ENCODE data around the gene MC1R.
"Not testable (repeated sequence)": the region's sequence is repeated elsewhere in the genome, so short reads cannot be mapped to it uniquely, and the experiment has no call there.

MC1R gene

DNA sequence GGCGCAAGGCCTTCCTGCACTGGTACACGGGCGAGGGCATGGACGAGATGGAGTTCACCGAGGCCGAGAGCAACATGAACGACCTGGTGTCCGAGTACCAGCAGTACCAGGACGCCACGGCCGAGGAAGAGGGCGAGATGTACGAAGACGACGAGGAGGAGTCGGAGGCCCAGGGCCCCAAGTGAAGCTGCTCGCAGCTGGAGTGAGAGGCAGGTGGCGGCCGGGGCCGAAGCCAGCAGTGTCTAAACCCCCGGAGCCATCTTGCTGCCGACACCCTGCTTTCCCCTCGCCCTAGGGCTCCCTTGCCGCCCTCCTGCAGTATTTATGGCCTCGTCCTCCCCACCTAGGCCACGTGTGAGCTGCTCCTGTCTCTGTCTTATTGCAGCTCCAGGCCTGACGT, 17.0 kb downstream of the MC1R start:
- DNase-seq: not testable (repeated sequence)

DNA sequence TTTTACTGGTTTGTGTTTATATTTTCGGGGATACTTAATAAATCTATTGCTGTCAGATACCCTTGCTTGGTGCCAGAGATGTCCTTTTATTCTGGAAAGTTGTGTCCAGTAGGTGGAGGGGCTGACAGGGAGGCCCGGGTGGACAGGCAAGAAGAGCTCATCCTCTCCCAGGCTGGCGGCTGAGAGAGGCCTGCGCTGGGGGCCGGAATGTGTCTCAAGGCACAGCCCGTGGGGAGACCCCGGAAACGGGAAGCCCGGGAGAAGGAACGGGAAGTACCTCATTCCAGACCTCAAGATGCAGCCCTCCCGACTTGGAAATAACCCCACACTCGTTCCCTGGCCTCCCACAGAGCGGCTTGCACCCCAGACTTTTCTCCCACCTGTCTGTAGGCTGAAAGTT, 17.4 kb downstream of the MC1R start:
- no peak for DNase-seq

GRCh38 chr16:89936508-89936907, 17.8 kb downstream of the MC1R start:
- no peak for DNase-seq

GRCh38 chr16:89936981-89937380, 18.3 kb downstream of the MC1R start:
- no peak for DNase-seq

DNA sequence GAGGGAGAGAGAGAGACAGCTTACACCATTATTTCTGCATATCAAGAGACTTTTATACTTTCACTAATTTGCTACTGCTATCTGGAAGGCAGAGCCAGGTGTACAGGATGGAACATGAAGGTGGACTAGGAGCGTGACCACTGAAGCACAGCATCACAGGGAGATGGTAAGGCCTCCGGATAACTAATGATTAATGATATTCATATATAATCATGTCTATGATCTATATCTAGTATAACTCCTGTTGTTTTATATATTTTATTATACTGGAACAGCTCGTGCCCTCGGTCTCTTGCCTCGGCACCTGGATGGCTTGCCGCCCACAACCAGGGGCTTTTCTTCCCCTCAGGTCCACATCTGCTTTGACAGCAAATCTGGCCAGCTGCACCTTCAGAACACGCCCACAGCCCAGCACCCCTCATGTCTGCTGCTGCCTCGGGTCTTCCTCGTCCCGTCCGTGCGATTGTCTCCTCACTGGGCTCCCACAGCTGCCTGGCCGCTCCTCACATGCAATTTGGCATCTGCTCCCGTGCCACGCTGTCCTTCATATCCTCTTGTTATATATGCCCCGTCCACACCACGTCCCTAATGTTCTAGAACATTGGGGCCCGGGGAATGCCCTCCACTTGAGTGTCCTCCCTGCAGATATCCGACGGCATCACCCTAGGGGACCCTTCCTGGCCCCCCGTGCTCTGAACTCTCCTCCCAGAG, 19.7 kb downstream of the MC1R start:
- DNase-seq: no peak

DNA sequence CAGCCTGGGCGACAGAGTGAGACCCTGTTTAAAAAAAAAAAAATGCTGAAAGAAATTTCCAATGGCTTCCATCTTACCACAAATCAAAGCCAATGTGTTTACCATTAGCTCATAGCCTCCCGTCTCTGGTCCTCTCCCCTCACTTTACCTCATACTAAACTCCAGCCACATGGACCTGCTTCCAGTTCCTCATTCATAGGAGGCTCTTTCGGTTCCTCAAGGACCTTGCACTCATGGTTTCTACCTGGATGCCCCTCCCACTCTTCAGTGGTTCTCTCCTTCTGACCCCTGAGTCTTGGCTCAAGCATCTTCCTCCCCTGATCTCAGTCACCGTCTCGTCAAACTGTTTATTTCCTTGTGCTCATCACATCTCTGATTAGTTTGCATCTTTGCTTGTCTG, 26.1 kb downstream of the MC1R start:
- no peak for DNase-seq

GRCh38 chr16:89945654-89946053, 27.0 kb downstream of the MC1R start:
- DNase-seq: no peak

GRCh38 chr16:89946515-89946914, 27.9 kb downstream of the MC1R start:
- no peak for DNase-seq

DNA sequence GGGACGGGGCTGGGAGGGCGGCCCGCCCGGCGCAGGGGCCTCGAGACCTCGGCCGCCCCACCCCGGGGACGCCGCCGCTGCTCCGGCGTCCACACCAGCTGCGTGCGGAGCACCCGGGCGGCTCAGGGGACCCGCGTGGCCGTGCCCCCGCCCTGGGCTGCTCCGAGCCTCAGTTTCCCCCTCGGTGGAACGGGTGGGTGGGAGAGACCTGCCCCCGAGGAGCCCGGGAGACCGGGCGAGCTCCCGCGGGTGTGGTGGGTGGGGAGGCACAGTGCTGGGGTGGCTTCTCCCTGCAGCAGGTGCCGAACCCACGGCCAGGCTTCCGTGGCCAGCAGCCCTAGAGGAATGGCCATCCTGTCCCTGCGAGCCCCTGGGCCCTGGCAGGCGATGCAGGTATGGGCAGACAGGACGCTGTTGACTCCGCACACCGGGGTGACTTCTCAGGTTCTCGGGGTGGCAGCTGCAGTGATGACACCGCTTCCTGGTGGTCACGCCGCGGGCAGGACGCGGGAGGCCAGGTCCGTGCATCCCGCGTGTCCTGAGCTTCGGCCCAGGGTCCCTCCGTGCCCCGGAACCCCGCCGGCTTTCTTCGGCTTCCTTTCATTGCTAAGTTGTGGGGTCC, 30.6 kb downstream of the MC1R start:
- DNase-seq: no peak

DNA sequence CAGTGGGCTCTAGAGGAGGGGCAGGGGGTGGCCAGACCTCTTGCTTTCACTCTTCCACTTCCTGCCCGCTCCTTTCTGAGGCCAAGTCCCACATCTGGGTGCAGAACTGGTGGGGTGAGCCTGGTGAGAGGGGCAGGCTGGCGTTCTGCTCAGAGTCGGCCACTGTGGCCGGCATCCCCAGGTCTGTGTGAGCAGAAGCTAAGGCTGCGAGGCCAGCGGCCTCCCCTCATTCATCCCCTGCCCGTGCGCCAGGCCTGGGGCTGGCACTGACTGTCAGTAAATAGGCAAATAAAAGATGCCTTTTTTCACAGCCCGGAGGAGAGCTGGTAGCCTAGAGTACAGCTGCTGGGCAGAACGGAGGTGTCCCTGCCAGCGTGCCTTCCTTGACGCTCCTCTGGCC, 31.1 kb downstream of the MC1R start:
- DNase-seq: no peak

DNA sequence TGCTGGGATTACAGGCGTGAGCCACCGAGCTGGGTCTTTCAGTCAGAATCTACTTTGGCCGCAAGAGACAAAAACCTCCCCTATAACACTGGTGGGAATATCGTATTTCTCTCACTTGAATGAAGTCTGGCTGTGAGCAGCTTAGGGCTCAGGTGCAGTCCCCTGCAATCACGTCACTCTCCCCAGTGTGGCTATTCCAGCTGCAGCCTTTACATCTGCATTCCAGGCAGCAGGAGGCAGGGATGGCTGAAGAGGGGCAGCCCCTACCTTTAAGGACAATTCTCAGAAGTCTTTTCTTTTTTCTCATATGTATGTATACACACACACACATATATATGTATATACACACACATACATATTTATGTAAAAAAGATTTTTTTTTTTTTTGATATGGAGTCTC, 32.8 kb downstream of the MC1R start:
- no peak for DNase-seq

- DNase-seq: no peak
Measured at GRCh38 chr16:89952049-89952448, 33.4 kb downstream of the MC1R start.

GRCh38 chr16:89952551-89952950, 33.9 kb downstream of the MC1R start:
- DNase-seq: no peak

GRCh38 chr16:89953671-89954406, 35.2 kb downstream of the MC1R start:
- no peak for DNase-seq

DNA sequence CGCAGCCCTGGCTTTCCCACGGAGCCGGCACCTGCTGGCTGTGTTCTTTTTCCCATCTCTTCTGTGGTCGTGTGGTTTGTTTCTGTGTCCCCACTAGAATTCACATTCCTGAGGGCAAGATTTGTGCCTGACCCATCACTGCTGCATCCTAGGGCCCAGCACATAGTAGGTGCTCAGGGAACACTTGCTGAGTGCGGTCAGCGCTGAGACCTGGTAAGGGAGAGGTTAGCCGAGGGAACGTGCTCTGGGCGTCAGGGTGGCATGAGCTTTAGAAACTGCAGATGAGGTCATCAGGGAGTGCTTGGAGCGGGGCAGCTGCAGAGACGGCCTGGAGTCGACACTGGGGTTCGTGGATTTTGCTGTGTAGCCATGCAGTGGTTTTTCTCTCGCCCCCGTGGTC, 35.8 kb downstream of the MC1R start:
- DNase-seq: no peak

DNA sequence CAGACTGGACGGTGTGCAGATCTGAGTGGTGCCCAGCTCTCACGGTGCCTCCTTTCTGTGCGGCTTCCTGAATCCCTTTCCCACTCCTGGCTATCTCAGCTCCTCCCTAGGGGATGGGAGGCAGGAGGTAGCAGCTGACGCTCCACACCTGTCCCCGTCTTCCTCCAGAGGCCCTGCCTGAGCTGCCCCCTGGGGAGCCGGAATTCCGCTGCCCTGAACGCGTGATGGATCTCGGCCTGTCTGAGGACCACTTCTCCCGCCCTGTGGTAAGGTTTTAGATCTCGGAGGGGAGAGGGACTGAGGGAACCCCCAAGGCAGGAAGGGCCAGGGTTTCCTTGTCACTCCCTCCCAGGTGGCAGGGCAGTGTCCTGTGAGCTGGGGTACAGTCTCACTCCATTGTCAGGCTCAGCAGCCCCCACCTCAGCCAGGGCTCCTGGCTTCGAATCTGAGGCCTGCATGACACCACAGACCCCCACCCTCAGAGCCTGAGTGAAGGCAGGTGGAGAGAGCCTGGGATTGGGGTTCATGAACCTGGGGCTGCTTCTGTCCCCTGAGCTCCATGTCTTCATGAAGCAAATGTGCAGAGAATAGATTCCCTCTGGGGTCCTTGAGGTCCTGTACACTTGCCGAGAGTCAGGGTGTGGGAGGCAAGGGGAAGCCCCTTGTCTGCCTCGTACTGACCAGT, 36.5 kb downstream of the MC1R start:
- no peak for DNase-seq

GRCh38 chr16:89956505-89957215, 38.0 kb downstream of the MC1R start:
- no peak for DNase-seq

GRCh38 chr16:89957216-89957785, 38.6 kb downstream of the MC1R start:
- DNase-seq: no peak

DNA sequence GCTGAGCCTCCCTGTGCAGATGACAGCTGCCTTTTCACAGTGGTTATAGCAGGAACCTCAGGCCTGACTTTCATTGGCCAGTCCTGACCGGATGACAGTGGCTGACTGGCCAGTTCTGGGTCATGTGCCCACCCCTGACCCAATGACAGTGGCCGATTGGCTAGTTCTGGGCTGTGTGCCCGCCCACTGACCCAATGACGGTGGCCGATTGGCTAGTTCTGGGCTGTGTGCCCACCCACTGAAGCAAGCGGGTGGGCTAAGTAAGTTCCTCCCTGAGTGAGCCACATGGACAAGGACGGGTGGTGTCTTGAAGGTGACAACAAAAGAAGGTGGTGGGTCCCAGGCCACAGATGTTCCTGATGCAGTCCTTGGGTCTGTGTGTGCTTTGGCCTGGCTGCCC, 39.4 kb downstream of the MC1R start:
- DNase-seq: no peak

DNA sequence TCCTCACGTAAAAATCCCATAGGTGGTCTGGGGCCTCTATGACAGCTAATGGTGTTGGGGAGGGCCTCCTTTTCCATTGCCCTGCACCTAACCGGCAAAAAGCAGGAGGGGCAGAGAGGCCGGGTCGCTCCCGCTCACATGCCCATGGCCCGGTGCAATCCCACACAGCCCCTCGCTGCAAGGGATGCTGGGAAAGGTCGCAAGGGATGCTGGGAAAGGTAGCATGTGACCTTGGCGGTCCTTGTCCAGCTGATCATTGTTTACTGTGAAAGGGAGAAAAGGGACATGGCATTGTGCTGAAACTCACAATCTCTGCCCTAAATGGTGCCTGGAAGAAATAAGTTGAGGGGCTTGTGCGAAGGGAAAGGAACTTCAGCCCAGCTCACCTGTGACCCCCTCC, 39.9 kb downstream of the MC1R start:
- no peak for DNase-seq

DNA sequence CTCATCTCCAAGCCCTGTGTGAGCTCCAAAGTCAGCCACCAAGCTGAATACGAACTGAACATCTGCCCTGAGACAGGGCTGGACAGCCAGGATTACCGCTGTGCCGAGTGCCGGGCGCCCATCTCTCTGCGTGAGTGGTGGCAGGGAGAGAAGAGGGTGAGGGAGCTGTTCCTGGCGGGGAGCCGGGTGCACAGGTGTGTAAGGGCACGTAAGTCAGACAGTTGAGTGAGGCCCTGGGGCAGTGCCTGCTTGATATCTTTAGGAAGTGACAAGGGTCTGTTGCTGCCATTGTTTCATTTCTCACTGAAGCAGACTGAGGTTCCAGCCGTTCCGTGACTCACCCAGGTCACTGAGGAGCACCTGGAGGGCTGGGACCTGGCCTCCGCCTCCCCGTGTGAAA, 42.3 kb downstream of the MC1R start:
- DNase-seq: no peak

GRCh38 chr16:89961920-89962319, 43.3 kb downstream of the MC1R start:
- no peak for DNase-seq

Data from fibroblast of skin of abdomen (primary cell).